CD14-positive monocyte (primary cell): ENCODE results near the gene SLC9A9. TPM values are rescaled to one million over a fixed set of nuclear protein-coding genes. Genes with fewer than 3 reads are reported as not detected.

Source experiments
- DNase-seq, 3 donors: peaks; one replicate each; pipeline ENCODE4 v3.0.0-alpha.2; 2011 to 2022
- H2AFZ ChIP-seq: 2 replicates; pipeline ENCODE4 v1.6.0; 2012; ENCODE audit warnings: mild to moderate bottlenecking, low read depth, low read length, inconsistent platforms; ENCODE audit not compliant: insufficient read depth, poor library complexity, severe bottlenecking
- H3K27ac ChIP-seq, 2 donors: 1 replicate in 1 of 2; 2 replicates in 1 of 2; pipeline ENCODE4 v1.5.1; 2012 to 2013; ENCODE audit warnings: low read length in 2 of 2, control low read depth in 1 of 2, inconsistent platforms in 1 of 2, low read depth in 1 of 2, mild to moderate bottlenecking in 1 of 2
- H3K27me3 ChIP-seq, 2 donors: one replicate each; pipeline versions ENCODE4 v1.6.0 to v1.6.1; 2011 to 2013; ENCODE audit warnings: low read length in 2 of 2; ENCODE audit not compliant: control insufficient read depth in 2 of 2, insufficient read depth in 2 of 2
- H3K36me3 ChIP-seq, 2 donors: replicated peaks in 1 of 2; 1 replicate in 1 of 2; 2 replicates in 1 of 2; pipeline versions ENCODE4 v1.5.1 to v1.6.1; 2012 to 2013; ENCODE audit warnings: low read length in 2 of 2, control low read depth in 1 of 2, inconsistent platforms in 1 of 2, mild to moderate bottlenecking in 1 of 2; ENCODE audit not compliant: insufficient read depth in 2 of 2, control insufficient read depth in 1 of 2
- H3K4me1 ChIP-seq, 2 donors: 1 replicate in 1 of 2; 2 replicates in 1 of 2; pipeline versions ENCODE4 v1.5.1 to v1.6.1; 2012 to 2013; ENCODE audit warnings: low read length in 2 of 2, control low read depth in 1 of 2, inconsistent platforms in 1 of 2, mild to moderate bottlenecking in 1 of 2, moderate library complexity in 1 of 2; ENCODE audit not compliant: insufficient read depth in 2 of 2, control insufficient read depth in 1 of 2
- H3K4me2 ChIP-seq: replicated peaks from 2 replicates; pipeline ENCODE3; 2012; ENCODE audit warnings: low read length, moderate library complexity, mild to moderate bottlenecking; ENCODE audit not compliant: poor library complexity, severe bottlenecking; ENCODE audit errors: extremely low read depth
- H3K4me3 ChIP-seq, 3 experiments: fragments of 200-600 bp in 1 of 3; sonication (generic) in 1 of 3; replicated peaks in 1 of 3; 1 replicate in 2 of 3; 2 replicates in 1 of 3; pipeline ENCODE4 v1.5.1; 2011 to 2013; ENCODE audit warnings: low read length in 3 of 3, mild to moderate bottlenecking in 3 of 3, control low read depth in 2 of 3, low read depth in 2 of 3, inconsistent platforms in 1 of 3, moderate library complexity in 1 of 3
- H3K79me2 ChIP-seq: 2 replicates; pipeline ENCODE4 v1.6.0; 2012; ENCODE audit warnings: mild to moderate bottlenecking, control low read depth, inconsistent platforms, low read length, moderate library complexity; ENCODE audit not compliant: insufficient read depth
- H3K9ac ChIP-seq: 2 replicates; pipeline ENCODE4 v1.6.0; 2017; ENCODE audit warnings: low read length, mild to moderate bottlenecking; ENCODE audit not compliant: insufficient read depth, poor library complexity, severe bottlenecking
- H3K9me3 ChIP-seq, 2 donors: replicated peaks in 1 of 2; 1 replicate in 1 of 2; 2 replicates in 1 of 2; pipeline versions ENCODE4 v1.5.1 to v1.6.1; 2012 to 2013; ENCODE audit warnings: low read length in 2 of 2, control low read depth in 1 of 2; ENCODE audit not compliant: control insufficient read depth in 1 of 2, insufficient read depth in 1 of 2
- H4K20me1 ChIP-seq: 2 replicates; pipeline ENCODE4 v1.6.0; 2012; ENCODE audit warnings: mild to moderate bottlenecking, low read length, control low read depth, moderate library complexity; ENCODE audit not compliant: insufficient read depth
- H3K27ac Mint-ChIP-seq, 7 donors: one replicate each; pipeline ENCODE4 v1.8.0; 2020; ENCODE audit warnings: mild to moderate bottlenecking in 7 of 7, mixed read lengths in 7 of 7, moderate library complexity in 6 of 7, inconsistent platforms in 2 of 7
- H3K27me3 Mint-ChIP-seq, 3 donors: one replicate each; pipeline ENCODE4 v1.8.0; 2021 to 2022; ENCODE audit warnings: low read depth in 3 of 3, mild to moderate bottlenecking in 3 of 3, mixed read lengths in 3 of 3, moderate library complexity in 3 of 3, inconsistent platforms in 1 of 3
- H3K36me3 Mint-ChIP-seq, 2 donors: one replicate each; pipeline ENCODE4 v1.8.0; 2020; ENCODE audit warnings: mixed read lengths in 2 of 2, inconsistent platforms in 1 of 2, mild to moderate bottlenecking in 1 of 2
- H3K4me1 Mint-ChIP-seq: one replicate; pipeline ENCODE4 v1.8.0; 2020; ENCODE audit warnings: mild to moderate bottlenecking, mixed read lengths
- H3K4me3 Mint-ChIP-seq, 2 donors: one replicate each; pipeline ENCODE4 v1.8.0; 2020; ENCODE audit warnings: mild to moderate bottlenecking in 2 of 2, mixed read lengths in 2 of 2, moderate library complexity in 1 of 2
- H3K9me3 Mint-ChIP-seq, 7 donors: one replicate each; pipeline ENCODE4 v1.8.0; 2020 to 2022; ENCODE audit warnings: mixed read lengths in 7 of 7, mild to moderate bottlenecking in 6 of 7, moderate library complexity in 6 of 7, inconsistent platforms in 2 of 7
- CTCF ChIP-seq: fragments of 200-600 bp; IDR thresholded peaks from one replicate; pipeline ENCODE4 v1.8.0; 2022; ENCODE audit warnings: antibody characterized with exemption, mild to moderate bottlenecking
- WGBS: methylation state at CpG from one replicate; pipeline ENCODE4 v1.1.5; 2013; ENCODE audit warnings: missing lambda C conversion rate; ENCODE audit not compliant: insufficient coverage; 5-methylcytosine and 5-hydroxymethylcytosine counted together
- intact Hi-C, 2 donors: fragments of 100-400 bp; cut with micrococcal nuclease; formaldehyde crosslinking; loops; one replicate each; pipeline versions ENCODE4 v1.15.0 to v1.15.1; 2023
- polyA plus RNA-seq, 3 donors: library from polyadenylated mRNA; depleted of rRNA in 1 of 3; unstranded in 2 of 3; stranded (reverse) in 1 of 3; fragments of 300-500 nt in 2 of 3; fragments of >200 nt in 1 of 3; fragmentation: Illumina TruSeq in 2 of 3; gene quantifications; 1 replicate in 2 of 3; 2 replicates in 1 of 3; pipeline ENCODE4 v1.2.3, GENCODE V29; 2012 to 2021

The SLC9A9 gene
- polyA plus RNA-seq, 3 donors: 14.1 to 32.8 (median 27.0) TPM

GRCh38 chr3:143349455-143349854, 498.8 kb downstream of the SLC9A9 start:
- DNase-seq: no peak
- peaks cover 13 to 18% of the 10 kb centered on the region in 2 donors for H3K4me1 ChIP-seq
- no peaks in the 10 kb centered on the region for H3K27me3 ChIP-seq
- peaks cover 16% of the 10 kb centered on the region for H3K4me1 Mint-ChIP-seq
- intact Hi-C loops: no loop called here
- peaks cover 1 to 4% (median 2%) of the 10 kb centered on the region in 3 donors for H3K27me3 Mint-ChIP-seq
- H3K9ac ChIP-seq: no peak overlapping the region
- no peak overlapping the region for H3K4me3 Mint-ChIP-seq
- H3K36me3 ChIP-seq: no peaks in the 10 kb centered on the region
- WGBS: no CpG with 5 or more reads among the region's 2 CpGs
- no peak overlapping the region for H3K4me2 ChIP-seq
- peaks cover 11 to 28% of the 10 kb centered on the region in 2 donors for H3K36me3 Mint-ChIP-seq
- H4K20me1 ChIP-seq: no peaks in the 10 kb centered on the region
- H3K27ac Mint-ChIP-seq: no peak overlapping the region
- H3K9me3 ChIP-seq: no peaks in the 10 kb centered on the region
- H3K4me3 ChIP-seq: no peak overlapping the region
- H3K9me3 Mint-ChIP-seq: peaks cover 0 to 4% (median 0%) of the 10 kb centered on the region in 7 donors
- H2AFZ ChIP-seq: no peak overlapping the region
- no peak for TF ChIP-seq CTCF
- H3K79me2 ChIP-seq: no peaks in the 10 kb centered on the region
- no peak overlapping the region for H3K27ac ChIP-seq

- Histone ChIP-seq H3K27ac (no peak overlapping the region), H3K79me2 (no peaks in the 10 kb centered on the region), H4K20me1 (no peaks in the 10 kb centered on the region), H3K4me2 (no peak overlapping the region), H2AFZ (no peak overlapping the region), H3K36me3 (no peaks in the 10 kb centered on the region), H3K4me1 (peaks cover 13 to 18% of the 10 kb centered on the region in 2 donors), H3K9ac (no peak overlapping the region), H3K4me3 (no peak overlapping the region), H3K9me3 (no peaks in the 10 kb centered on the region), H3K27me3 (no peaks in the 10 kb centered on the region)
- Mint-ChIP-seq H3K4me3 (no peak overlapping the region), H3K4me1 (peaks cover 16% of the 10 kb centered on the region), H3K36me3 (peaks cover 7 to 22% of the 10 kb centered on the region in 2 donors), H3K27me3 (peaks cover 1 to 4% (median 2%) of the 10 kb centered on the region in 3 donors), H3K27ac (peak overlapping the region in 1 of 7 donors; percentile 30), H3K9me3 (peaks cover 0 to 4% (median 0%) of the 10 kb centered on the region in 7 donors)
- no CpG with 5 or more reads among the region's 5 CpGs for whole genome bisulfite sequencing
- DNase-seq: no peak
- TF ChIP-seq CTCF: no peak
- intact Hi-C loops: no loop called here
These were observed 499.6 kb downstream of the SLC9A9 start for GRCh38 chr3:143348486-143349327.
